ENCODE results near the gene HSF5. TPM values are rescaled to one million over a fixed set of nuclear protein-coding genes. Genes with fewer than 3 reads are reported as not detected.
"Not testable (repeated sequence)": the region's sequence is repeated elsewhere in the genome, so short reads cannot be mapped to it uniquely, and the experiment has no call there.

The HSF5 gene
- total and polyA plus RNA-seq, 5 donors: 0.02 to 0.23 (median 0.07) TPM; not detected in 1

GRCh38 chr17:58398574-58399266, 89.5 kb downstream of the HSF5 start:
- intact Hi-C loops (cut with DNase I): no loop called here
- Histone ChIP-seq H3K4me1 (ENCODE audit: control insufficient read depth, insufficient read depth, low read length) (no peaks in the 10 kb centered on the region), H3K4me3 (ENCODE audit: low read length) (no peak overlapping the region), H3K27ac (ENCODE audit: low read length) (no peak overlapping the region), H3K9me3 (ENCODE audit: control insufficient read depth, low read length) (no peaks in the 10 kb centered on the region), H3K27me3 (ENCODE audit: control insufficient read depth, insufficient read depth) (no peaks in the 10 kb centered on the region)
- no peak for DNase-seq
- no peak for ATAC-seq
- 52% methylated on average over 3 of the region's 3 CpGs for WGBS

- ATAC-seq; H3K27ac ChIP-seq (ENCODE audit: low read length); H3K9me3 ChIP-seq (ENCODE audit: control insufficient read depth, low read length); H3K4me1 ChIP-seq (ENCODE audit: control insufficient read depth, insufficient read depth, low read length); H3K4me3 ChIP-seq (ENCODE audit: low read length); intact Hi-C loops (cut with DNase I); DNase-seq; H3K27me3 ChIP-seq (ENCODE audit: control insufficient read depth, insufficient read depth): not testable (repeated sequence)
- 82% methylated on average over 5 of the region's 5 CpGs for WGBS
These were observed 90.8 kb downstream of the HSF5 start for GRCh38 chr17:58397421-58397820.

GRCh38 chr17:58396173-58396572, 92.0 kb downstream of the HSF5 start:
- 41% methylated on average over 4 of the region's 4 CpGs for WGBS
- no peak for DNase-seq
- intact Hi-C loops (cut with DNase I): no loop called here
- Histone ChIP-seq H3K27me3 (ENCODE audit: control insufficient read depth, insufficient read depth) (no peaks in the 10 kb centered on the region), H3K4me1 (ENCODE audit: control insufficient read depth, insufficient read depth, low read length) (no peaks in the 10 kb centered on the region), H3K9me3 (ENCODE audit: control insufficient read depth, low read length) (no peaks in the 10 kb centered on the region), H3K4me3 (ENCODE audit: low read length) (no peak overlapping the region), H3K27ac (ENCODE audit: low read length) (no peak overlapping the region)
- ATAC-seq: no peak

DNA sequence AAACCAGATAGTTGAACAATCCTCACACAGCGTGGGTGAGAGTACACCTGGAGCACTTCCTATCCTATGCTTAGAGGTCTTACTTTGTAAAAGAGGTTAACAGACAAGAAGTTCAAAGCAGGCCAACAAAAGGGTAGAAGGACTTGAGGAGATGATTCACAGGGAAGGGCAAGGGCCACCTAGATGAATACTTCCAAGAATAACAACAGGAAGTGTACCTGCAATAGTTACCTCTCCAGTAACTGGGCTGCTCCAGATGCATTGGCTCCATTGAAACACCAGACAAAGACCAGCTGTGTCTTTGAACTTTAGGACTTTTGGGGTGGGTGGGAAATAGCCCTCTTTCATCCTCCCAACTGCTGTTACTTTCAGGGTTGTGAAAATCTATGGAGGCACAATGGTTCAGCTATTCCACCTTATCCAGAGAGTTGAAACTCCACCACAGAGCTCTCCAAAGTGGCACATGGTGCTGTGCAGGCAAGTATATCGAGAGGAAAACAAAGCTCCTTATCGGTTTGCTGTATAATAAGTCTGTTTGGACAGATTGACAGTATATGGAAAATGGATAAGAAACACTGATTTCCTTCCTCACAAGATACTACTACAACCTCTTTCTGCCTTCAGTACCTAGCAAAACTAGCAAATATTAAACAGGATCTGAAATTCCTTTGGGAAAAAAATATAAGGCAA, 93.5 kb downstream of the HSF5 start:
- Histone ChIP-seq H3K4me1 (ENCODE audit: control insufficient read depth, insufficient read depth, low read length) (no peaks in the 10 kb centered on the region), H3K27ac (ENCODE audit: low read length) (no peak overlapping the region), H3K4me3 (ENCODE audit: low read length) (no peak overlapping the region), H3K9me3 (ENCODE audit: control insufficient read depth, low read length) (no peaks in the 10 kb centered on the region), H3K27me3 (ENCODE audit: control insufficient read depth, insufficient read depth) (no peaks in the 10 kb centered on the region)
- no peak for ATAC-seq
- WGBS: 82% methylated on average over 3 of the region's 3 CpGs
- DNase-seq: no peak
- intact Hi-C loops (cut with DNase I): no loop called here

GRCh38 chr17:58391302-58391984, 96.8 kb downstream of the HSF5 start:
- Histone ChIP-seq H3K27ac (ENCODE audit: low read length) (no peak overlapping the region), H3K27me3 (ENCODE audit: control insufficient read depth, insufficient read depth) (no peaks in the 10 kb centered on the region), H3K4me3 (ENCODE audit: low read length) (no peak overlapping the region), H3K9me3 (ENCODE audit: control insufficient read depth, low read length) (no peaks in the 10 kb centered on the region), H3K4me1 (ENCODE audit: control insufficient read depth, insufficient read depth, low read length) (no peaks in the 10 kb centered on the region)
- ATAC-seq (peak in 1 of 2 donors; percentile 70), DNase-seq (no peak)
- WGBS: 23% methylated on average over 10 of the region's 10 CpGs
- intact Hi-C loops (cut with DNase I): no loop called here

GRCh38 chr17:58390884-58391283, 97.3 kb downstream of the HSF5 start:
- WGBS: 70% methylated on average over 2 of the region's 2 CpGs

DNA sequence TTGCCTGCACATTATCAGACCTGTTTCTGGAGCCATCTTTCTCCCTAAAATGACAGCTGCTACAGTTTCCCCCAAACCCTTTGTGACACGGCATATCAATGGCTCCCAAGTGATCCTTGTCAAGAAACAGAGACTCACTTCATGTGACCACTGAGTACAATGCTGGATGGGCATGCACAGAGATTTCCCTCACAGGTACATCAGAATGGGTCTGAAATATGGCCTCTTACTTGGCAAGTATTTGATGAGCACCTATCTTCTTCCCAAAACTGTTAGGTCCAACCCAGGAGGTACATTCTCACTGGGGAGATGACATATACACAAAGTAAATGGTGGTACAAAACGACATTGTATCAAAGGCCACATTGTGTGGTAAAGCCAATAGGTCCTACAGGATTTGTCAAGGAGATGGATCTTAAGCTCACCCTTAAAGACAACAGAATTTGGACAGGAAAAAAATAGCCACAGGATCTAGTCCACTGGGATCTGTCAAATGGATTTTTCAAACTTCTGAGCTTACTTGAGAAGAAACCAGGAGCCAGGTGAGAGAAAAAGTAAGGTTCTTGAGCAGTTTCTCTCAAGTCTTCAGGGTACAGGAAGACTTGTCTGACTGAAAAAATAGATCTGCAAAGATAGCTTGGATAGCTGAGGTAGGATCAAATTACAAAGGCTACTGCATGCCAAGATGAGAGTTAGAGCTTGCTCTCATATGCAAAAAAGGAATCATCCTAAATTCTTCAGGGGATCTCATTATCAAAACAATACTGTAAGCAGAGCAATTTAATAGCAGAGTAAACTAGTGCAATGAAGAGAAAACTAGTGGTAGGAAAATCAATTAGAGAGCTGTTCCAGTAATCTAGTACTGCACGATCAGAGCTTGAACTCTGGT, 99.7 kb downstream of the HSF5 start:
- Histone ChIP-seq H3K27ac (ENCODE audit: low read length) (no peak overlapping the region), H3K4me1 (ENCODE audit: control insufficient read depth, insufficient read depth, low read length) (no peaks in the 10 kb centered on the region), H3K4me3 (ENCODE audit: low read length) (no peak overlapping the region), H3K27me3 (ENCODE audit: control insufficient read depth, insufficient read depth) (no peaks in the 10 kb centered on the region), H3K9me3 (ENCODE audit: control insufficient read depth, low read length) (no peaks in the 10 kb centered on the region)
- WGBS: 62% methylated on average over 3 of the region's 3 CpGs
- intact Hi-C loops (cut with DNase I): no loop called here
- ATAC-seq: no peak
- DNase-seq: no peak

More at GRCh38 chr17:58390884-58391283, 97.3 kb downstream of the HSF5 start:
- Histone ChIP-seq H3K9me3 (ENCODE audit: control insufficient read depth, low read length) (no peaks in the 10 kb centered on the region), H3K27ac (ENCODE audit: low read length) (no peak overlapping the region), H3K4me3 (ENCODE audit: low read length) (no peak overlapping the region), H3K4me1 (ENCODE audit: control insufficient read depth, insufficient read depth, low read length) (no peaks in the 10 kb centered on the region), H3K27me3 (ENCODE audit: control insufficient read depth, insufficient read depth) (no peaks in the 10 kb centered on the region)
- ATAC-seq (no peak), DNase-seq (no peak)
- intact Hi-C loops (cut with DNase I): no loop called here

DNA sequence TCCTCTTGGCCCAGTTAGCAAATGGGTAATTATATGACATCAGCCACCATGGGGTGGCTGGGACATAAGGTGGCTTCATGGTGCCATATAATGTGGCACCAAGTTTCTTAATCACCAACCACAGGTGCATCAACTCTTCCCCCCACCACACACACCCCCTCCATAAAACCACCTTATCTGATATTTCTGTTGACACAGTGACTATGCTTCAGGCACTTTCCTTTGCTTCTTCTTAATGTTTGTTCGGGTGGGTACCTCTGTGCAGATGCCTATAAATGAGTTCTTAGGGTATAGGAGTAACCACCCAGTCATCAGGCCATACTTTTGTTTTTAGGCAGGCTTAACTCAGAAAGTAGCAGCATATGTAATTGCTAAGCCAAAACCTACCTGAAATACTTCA, 100.4 kb downstream of the HSF5 start:
- Histone ChIP-seq H3K4me3 (ENCODE audit: low read length) (no peak overlapping the region), H3K27me3 (ENCODE audit: control insufficient read depth, insufficient read depth) (no peaks in the 10 kb centered on the region), H3K4me1 (ENCODE audit: control insufficient read depth, insufficient read depth, low read length) (no peaks in the 10 kb centered on the region), H3K27ac (ENCODE audit: low read length) (no peak overlapping the region), H3K9me3 (ENCODE audit: control insufficient read depth, low read length) (no peaks in the 10 kb centered on the region)
- intact Hi-C loops (cut with DNase I): no loop called here
- DNase-seq (no peak), ATAC-seq (no peak)
- WGBS: 83% methylated on average over 1 of the region's 1 CpG

- H3K4me3 ChIP-seq (ENCODE audit: low read length): no peak overlapping the region
- no peaks in the 10 kb centered on the region for H3K27me3 ChIP-seq (ENCODE audit: control insufficient read depth, insufficient read depth)
- no peak for DNase-seq
- H3K9me3 ChIP-seq (ENCODE audit: control insufficient read depth, low read length): no peaks in the 10 kb centered on the region
- no peak overlapping the region for H3K27ac ChIP-seq (ENCODE audit: low read length)
- WGBS: 77% methylated on average over 3 of the region's 3 CpGs
- intact Hi-C loops (cut with DNase I): no loop called here
- H3K4me1 ChIP-seq (ENCODE audit: control insufficient read depth, insufficient read depth, low read length): no peaks in the 10 kb centered on the region
- ATAC-seq: no peak
These were observed 101.5 kb downstream of the HSF5 start for GRCh38 chr17:58386708-58387107.

DNA sequence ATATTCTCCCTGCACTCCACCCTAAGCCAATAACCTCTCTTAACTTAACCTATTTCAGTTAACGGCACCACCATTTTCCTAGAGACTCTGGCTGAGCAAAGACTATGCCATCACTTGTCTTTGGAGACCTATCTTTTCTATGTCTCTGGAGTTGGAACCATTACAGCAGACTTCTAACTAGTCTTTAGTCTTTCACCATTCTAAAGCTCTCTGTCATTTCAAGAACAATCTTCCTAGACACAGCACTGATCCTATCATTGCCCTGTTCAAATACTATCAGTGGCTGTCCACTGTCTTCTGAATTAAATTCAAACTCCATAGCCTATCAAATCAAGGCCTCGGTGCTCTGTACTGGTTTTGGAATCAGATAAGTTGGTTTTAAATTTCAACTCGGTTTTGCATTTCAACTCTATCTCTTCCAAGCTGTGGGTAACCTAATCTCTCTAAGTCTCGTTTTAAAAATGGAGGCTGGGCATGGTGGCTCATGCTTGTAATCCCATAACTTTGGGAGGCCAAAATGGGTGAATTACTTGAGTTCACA, 102.8 kb downstream of the HSF5 start:
- WGBS: 55% methylated on average over 4 of the region's 4 CpGs
- intact Hi-C loops (cut with DNase I): no loop called here
- no peaks in the 10 kb centered on the region for H3K9me3 ChIP-seq (ENCODE audit: control insufficient read depth, low read length)
- H3K4me3 ChIP-seq (ENCODE audit: low read length): no peak overlapping the region
- DNase-seq (no peak), ATAC-seq (no peak)
- no peaks in the 10 kb centered on the region for H3K4me1 ChIP-seq (ENCODE audit: control insufficient read depth, insufficient read depth, low read length)
- no peaks in the 10 kb centered on the region for H3K27me3 ChIP-seq (ENCODE audit: control insufficient read depth, insufficient read depth)
- H3K27ac ChIP-seq (ENCODE audit: low read length): no peak overlapping the region

Measured in right cardiac atrium (tissue), 5 donors.